NCI-H1417 (cell line): ENCODE data around the gene FNDC1.
"Not testable (repeated sequence)": the region's sequence is repeated elsewhere in the genome, so short reads cannot be mapped to it uniquely, and the experiment has no call there.

Experiments used
- DNase-seq, 3 experiments: peaks; one replicate each; lab custom pipeline; 2025; lab: John Stamatoyannopoulos, UW

Gene FNDC1

DNA sequence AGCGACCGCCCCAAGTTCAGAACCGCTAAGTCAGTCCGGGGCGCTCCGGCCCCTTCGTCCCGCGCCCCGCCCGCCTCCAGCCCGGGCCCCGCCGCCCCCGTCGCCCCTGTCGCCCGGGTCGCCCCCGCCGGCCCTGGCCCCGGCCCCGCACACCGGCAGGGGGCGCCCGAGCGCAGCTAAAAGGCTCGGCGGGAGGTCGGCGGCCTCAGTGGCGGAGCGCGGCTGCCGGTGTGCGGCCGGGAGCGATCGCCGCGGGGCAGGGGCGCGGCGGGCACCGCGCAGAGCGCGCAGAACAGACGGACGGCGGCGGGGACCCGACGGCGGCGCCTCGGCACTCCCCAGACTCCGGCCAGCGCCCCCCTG lies at the start of gene FNDC1:
Gene FNDC1 (plus strand): TSS at position 208 of the 363 bp plus-strand sequence. CDS start 197 bp downstream, outside the sequence.
- DNase-seq = peak in 1 of 3 experiments; percentile 7

DNA sequence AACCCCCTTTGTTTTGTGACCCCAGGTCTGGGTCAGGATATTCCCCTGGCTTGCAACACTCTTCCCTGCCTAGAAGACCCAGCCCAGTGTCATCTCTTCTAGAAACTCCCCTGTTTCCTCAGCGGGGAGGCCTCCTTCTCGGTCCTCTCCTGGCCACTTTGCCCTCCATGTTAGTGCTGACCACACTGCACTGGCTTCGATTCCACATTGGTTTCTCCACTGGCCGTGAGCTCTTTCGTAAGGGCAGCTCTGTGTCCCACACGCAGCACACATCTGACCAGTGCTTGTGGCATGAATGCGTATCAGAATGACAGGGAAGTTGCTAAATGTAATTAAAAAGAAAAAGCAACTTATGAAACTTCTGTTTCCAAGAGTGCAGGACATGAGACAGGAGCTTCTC lies 49.4 kb upstream of the FNDC1 start:
- no peak for DNase-seq

DNA sequence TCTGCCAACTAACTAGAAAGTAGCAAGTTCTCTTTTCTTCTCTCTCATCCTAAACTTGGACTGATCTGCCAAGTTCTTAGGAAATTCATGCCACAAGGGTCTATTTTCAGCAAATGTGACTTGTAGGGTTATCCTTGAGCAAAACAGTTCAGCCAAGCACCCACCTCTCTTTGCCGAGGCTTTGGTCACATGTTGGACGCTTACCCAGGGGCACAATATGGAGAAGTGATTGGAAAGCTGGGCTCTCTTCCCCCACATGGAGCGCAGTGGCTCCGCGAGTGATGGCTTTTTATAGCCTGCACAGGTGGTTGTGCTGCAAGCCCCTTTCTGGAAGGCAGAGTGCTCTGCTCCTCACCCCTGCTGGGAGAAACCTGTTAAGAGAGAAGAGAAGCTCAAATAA lies 47.7 kb upstream of the FNDC1 start:
- DNase-seq = peak in 2 of 3 experiments; percentile 24 to 66

- no peak for DNase-seq
These were observed 46.7 kb upstream of the FNDC1 start for GRCh38 chr6:159122453-159122852.

DNA sequence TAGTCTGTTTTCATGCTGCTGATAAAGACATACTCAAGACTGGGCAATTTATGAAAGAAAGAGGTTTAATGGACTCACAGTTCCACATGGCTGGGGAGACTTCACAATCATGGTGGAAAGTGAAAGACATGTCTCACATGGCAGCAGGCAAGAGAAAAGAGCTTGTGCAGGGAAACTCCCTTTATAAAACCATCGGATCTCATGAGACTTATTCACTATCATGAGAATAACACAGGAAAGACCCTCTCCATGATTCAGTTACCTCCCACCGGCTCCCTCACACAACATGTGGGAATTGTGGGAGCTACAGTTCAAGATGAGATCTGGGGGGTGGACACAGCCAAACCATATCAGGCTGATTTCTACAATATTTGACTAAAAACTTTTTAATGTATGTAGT lies 45.4 kb upstream of the FNDC1 start:
- not testable (repeated sequence) for DNase-seq

DNA sequence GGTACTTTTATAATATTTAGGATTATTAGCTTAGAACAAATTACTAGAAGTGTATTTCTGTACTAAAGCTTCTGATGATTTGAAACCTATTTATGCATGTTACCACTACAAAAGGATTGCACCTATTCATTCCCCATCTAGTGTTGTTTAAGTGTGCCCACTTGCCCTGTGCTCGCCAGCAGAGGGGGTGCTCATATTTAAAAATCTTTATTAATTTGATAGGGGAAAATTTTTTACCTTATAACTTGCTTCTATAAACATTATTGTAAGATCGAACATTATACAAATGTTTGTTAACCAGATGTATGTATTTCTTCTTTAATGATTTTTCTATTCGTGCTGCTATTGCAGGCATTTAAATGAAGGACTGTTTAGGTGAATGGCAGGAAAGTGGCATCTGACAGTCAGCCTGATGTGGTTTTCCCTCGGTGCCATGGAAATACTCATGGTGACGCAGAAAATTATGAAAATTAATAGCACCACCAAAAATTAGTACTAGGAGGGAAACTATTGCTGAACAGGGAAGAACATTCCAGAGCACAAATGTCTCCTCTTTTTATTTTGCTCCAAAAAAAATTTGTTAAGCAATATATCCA lies 44.1 kb upstream of the FNDC1 start:
- DNase-seq = no peak

- DNase-seq = no peak
These were observed 43.2 kb upstream of the FNDC1 start for GRCh38 chr6:159125951-159126352.

DNA sequence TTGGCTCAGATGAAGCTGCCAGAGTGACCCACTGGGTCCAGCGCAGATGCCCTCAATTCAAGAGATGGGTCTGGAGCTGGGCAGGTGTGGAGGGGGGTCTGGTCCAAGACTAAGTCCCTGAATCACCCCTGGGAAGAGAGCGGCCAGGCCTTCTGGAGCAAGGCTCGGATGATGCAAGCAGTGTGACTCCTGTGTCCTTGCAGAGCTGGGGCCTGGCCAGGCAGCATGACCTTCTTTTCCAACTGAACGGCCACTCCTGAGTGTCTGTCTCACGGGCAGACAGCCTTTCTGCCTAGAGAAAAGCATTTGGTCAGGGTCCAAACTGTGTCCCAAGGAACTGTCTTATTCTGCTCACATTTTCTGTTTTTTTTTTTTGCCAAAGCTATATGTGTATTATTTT lies 42.6 kb upstream of the FNDC1 start:
- DNase-seq = no peak

DNA sequence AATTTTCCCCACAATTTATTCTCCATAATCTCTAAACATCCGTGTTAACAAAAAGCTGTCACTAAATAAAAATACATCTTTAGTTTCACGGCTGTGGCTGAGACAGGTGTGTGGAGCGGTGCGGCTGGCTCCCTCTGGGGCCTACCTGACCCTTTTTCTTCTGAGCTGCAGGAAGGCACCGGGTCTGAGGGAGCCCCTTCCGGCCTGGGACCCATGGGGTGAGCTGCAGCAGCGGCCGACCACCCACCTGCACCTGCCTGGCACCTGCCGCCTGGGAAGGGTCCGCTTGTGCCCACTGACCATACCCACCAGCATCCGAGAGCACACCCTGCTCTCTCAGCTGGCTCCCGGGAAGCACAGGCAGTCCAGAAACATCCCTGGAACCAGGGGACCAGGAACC lies 41.5 kb upstream of the FNDC1 start:
- no peak for DNase-seq

DNA sequence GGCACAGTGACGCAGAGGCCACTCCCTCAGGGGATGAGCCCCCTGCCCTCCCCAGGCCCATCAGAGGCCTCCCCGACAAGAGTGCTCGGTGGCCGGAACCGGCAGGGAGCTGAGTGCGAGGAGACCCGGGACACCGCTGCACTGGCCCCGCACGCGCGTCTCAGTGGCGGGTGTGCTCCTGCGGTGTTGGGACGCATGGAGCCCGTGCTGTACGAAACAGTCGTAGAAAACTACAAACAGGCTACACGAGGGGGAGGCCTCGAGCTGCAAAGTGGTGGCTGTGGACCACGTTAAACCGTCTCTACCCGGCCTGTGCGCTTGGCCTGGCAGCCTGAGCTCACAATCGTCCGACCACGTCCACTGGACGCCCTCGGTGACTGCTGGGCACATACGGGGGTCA lies 40.2 kb upstream of the FNDC1 start:
- no peak for DNase-seq

GRCh38 chr6:159130846-159131245 lies 38.4 kb upstream of the FNDC1 start:
- no peak for DNase-seq

DNA sequence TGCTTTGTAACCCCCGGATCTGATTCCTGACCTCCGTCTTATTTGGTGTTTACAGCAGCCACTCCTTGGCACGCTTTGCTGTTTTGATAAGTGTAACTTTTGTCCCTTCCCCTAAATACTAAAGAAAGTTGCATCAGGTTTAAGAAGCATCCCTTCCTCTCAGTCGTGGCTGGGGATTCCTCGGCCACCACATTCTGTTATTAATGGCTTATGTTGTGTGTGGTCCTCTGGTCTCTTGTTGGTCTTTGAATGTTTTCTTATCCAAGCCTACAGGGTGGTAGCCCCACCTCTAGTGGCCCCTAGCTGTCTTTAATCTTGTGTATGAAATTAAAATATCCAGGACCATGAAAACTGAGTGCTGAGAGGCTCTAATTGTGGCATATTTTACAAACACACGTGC lies 37.5 kb upstream of the FNDC1 start:
- DNase-seq = no peak

DNA sequence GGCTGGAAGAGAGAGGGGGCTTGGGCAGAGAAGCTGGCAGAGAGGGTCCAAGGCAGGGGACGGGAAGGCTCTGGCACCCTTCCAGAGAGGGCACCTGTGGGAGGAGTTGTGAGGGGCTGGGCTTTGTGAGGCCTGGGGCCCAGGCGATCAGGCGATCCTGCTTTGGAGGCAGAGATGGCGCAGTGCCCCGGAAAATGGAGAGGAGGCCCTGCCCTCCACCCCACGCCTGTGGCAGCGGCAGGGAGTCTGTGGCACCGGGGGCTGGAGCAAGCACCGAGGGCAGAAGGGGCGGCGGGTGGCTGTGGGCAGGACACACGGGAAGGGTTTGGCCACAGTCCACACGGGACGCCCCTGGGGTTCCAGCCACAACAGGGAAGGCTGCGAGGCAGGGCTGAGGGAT lies 36.5 kb upstream of the FNDC1 start:
- no peak for DNase-seq

DNA sequence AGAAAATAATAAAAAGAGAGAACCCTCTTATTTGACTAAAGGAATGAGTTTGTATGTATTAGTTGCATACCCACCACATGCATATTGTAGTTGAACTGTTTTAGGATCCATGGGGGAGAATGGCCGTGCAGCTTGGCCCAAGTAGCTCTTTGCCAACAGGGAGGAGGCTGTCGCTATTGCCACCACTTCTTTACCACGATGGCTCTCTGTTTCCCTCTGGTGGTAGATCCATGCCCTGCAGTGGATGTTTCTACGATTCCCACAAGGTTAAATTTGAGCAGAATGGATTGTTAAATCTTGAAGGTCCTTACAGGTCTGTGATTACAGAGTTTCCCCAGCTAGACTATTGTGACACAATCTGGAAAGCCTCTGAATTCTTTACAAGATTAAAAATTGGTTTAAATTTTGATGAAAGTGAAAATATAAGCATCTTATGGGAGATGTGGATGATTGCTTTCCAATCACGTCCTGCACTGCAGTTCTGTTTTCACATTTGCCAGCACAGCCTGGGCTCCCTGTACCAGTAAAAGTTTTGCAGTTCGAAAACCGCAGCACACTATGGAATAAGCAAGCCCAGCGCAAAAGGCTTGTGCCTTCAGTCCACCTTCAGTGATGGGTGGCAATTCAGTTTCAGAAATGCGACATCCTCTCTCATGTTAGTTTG lies 34.4 kb upstream of the FNDC1 start:
- peak; percentile 65 to 86 (median 76) for DNase-seq

- no peak for DNase-seq
These were observed 31.5 kb upstream of the FNDC1 start for GRCh38 chr6:159137676-159138075.

- DNase-seq = no peak
These were observed 26.7 kb upstream of the FNDC1 start for GRCh38 chr6:159142531-159142930.

GRCh38 chr6:159148641-159149040 lies 20.6 kb upstream of the FNDC1 start:
- no peak for DNase-seq

DNA sequence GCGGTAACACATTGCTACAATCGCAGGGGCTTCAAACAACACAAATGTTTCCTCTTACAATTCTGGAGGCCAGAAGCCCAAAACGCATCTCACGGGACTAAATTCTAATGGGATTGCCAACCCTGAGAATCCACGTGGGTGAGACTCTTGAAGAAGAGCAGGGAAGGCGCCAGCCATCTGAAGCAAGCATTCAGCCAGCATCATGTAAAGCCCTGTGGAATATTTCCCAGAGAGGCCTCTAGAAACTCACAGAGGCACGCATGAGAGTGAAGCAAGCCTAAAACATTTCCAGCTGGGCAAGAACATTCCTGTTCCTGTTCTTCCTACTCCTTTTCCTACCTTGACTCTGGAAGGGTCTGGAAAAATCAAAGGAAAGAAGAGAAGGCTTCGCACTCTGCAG lies 19.6 kb upstream of the FNDC1 start:
- no peak for DNase-seq

- peak; percentile 16 to 54 (median 48) for DNase-seq
These were observed 17.8 kb upstream of the FNDC1 start for GRCh38 chr6:159151266-159151855.

DNA sequence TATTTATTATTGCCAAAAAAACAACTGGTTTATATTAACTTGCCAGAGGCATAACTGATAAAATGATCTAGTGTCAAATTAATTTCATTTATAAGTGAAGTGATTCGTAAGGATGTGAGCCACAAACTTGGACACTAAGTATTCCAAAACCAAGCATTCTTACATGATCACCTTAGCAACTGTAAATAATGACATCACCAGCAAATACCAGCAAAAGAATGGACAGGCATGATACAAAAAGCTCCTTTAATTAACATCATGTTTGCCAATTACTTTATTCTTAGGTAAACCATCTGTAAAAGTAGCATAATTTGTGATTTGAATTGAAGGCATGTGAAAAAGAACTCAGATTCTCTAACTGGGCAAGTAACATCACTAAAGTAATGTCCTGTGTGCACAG lies 17.2 kb upstream of the FNDC1 start:
- DNase-seq = no peak

GRCh38 chr6:159152782-159153181 lies 16.4 kb upstream of the FNDC1 start:
- no peak for DNase-seq

DNA sequence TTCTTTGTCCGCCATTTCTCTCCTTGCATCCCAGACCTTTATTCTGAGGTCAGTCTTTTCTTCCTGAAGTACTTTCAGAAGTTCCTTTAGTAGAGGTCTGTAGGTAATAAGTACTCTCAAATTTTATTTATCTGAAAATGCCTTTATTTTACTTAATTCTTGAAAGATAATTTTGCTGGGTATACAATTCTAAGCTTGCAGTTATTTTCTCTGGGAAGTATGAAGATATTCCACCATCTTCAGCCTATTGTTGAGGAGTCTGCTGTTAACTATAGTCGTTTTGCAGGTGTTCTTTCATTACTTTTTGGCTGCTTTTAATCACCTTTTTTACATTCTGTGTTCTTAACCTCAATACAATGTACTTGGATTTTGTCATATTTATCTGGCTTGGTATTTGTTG lies 13.5 kb upstream of the FNDC1 start:
- DNase-seq = no peak

GRCh38 chr6:159156089-159156488 lies 13.1 kb upstream of the FNDC1 start:
- no peak for DNase-seq

DNA sequence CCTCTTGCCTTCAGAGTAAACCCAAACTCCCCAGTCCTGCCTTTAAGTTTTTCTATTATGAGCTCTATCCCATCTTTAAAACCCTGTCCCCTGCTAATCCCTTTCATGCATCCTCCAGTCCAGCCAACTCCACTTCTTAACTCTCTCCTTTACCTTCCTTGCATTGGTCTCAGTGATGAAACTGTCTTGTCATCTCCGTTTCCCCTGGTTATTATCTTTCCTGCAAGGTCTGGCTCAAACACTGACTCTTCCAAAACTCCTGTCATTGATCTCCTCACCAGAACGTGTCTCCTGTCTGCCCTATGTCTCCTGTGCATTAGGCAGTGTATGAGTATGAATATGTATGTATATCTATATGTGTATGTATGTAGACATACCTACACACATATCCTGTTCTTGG lies 11.8 kb upstream of the FNDC1 start:
- DNase-seq = no peak
